ENCODE results near the gene STK17A. TPM values are rescaled to one million over a fixed set of nuclear protein-coding genes. Genes with fewer than 3 reads are reported as not detected.
"Not testable (repeated sequence)": the region's sequence is repeated elsewhere in the genome, so short reads cannot be mapped to it uniquely, and the experiment has no call there.

STK17A gene
- total RNA-seq, 2 donors from 2014 or later: 61.7 to 67.6 TPM

DNA sequence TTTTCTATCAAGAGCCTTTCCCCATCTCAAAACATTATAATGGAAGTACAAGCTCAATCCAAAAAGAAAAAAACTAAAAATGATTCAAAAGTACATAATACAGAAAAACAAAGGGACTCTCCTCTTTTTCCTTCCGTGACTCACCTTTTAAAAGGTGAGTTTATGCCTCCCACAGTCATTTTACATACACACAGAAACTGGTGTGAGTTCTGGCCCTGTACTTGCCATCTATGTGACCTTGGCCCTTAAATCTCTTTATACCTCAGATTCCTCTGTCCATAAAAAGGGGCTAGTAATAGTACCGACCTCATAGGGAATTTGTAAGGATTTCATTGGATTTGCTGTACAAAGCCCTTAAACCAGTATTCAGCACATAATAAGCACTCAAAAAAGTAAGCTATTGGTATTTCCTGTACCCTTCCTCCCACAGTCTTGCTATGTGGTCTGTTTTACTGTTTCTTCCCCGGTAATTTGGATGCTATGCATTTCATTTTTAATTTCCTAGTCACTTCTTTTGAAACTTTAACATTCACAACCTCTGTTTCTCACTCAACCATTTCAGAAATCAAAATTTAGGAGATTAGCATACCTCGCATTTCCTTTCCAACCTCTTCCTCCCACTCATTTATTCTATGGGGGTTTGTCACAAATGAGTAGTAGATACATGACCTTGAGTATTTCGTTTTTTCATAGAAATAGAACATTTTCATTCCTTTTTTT lies 39.0 kb downstream of the STK17A start:
- DNase-seq (ENCODE audit: low spot score): no peak
- H3K9me3 Mint-ChIP-seq: no peaks in the 10 kb centered on the region
- H3K4me1 Mint-ChIP-seq (ENCODE audit: low read depth in 2 of 2): peaks cover 40 to 50% of the 10 kb centered on the region in 2 donors
- no peak overlapping the region for H3K27ac Mint-ChIP-seq
- H3K4me3 Mint-ChIP-seq: peak overlapping the region; percentile 60
- no peaks in the 10 kb centered on the region for H3K27me3 Mint-ChIP-seq
- H3K36me3 Mint-ChIP-seq: peaks cover 33% of the 10 kb centered on the region
- ATAC-seq: peak in 1 of 2 donors; percentile 57

DNA sequence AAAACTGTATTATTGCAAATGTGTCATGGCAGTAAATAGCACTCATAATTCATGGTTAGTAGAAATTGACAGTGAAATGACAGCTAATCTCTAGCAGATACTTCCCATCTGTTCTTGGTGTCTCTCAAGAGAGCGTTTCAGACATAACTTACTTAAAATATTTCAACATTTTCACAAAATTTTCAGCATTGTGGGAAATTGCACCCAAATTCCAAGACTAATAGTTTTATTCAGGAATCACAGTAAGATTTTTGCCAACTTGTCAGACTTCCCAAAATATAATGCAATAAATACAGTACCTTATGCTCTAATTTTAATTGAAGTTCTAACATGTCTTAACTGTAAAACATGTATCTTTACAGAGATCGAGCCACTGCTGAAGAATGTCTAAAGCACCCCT lies 41.2 kb downstream of the STK17A start:
- H3K36me3 Mint-ChIP-seq: peaks cover 54% of the 10 kb centered on the region
- H3K9me3 Mint-ChIP-seq: no peaks in the 10 kb centered on the region
- peak overlapping the region; percentile 68 for H3K4me3 Mint-ChIP-seq
- H3K4me1 Mint-ChIP-seq (ENCODE audit: low read depth in 2 of 2): peaks cover 61 to 69% of the 10 kb centered on the region in 2 donors
- no peak for ATAC-seq
- H3K27ac Mint-ChIP-seq: no peak overlapping the region
- no peaks in the 10 kb centered on the region for H3K27me3 Mint-ChIP-seq
- DNase-seq (ENCODE audit: low spot score): no peak

DNA sequence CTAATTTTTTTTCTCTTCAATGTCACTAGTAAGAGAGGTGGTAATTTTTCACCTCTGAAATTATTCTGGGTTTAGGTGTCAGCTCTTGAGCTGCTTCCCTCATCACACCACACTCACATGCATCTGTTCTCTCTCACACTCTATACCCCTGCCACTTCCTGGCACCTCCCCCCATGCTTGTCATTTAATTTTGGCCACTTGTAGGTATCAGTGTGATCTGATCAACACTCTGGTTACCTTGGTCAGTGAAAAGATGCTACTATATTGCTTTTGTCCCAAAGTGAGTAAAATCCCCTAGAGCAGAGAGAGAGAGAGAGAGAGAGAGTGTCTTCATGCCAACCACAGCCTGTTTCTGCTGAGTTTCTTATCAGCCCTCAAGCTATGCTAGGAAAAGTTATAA lies 42.5 kb downstream of the STK17A start:
- H3K4me3 Mint-ChIP-seq: peak overlapping the region; percentile 68
- peak; percentile 80 for DNase-seq (ENCODE audit: low spot score)
- ATAC-seq: peak; percentile 89 to 96
- H3K27me3 Mint-ChIP-seq: no peaks in the 10 kb centered on the region
- H3K9me3 Mint-ChIP-seq: no peaks in the 10 kb centered on the region
- H3K4me1 Mint-ChIP-seq (ENCODE audit: low read depth in 2 of 2): peaks cover 65 to 76% of the 10 kb centered on the region in 2 donors
- H3K27ac Mint-ChIP-seq: no peak overlapping the region
- peaks cover 57% of the 10 kb centered on the region for H3K36me3 Mint-ChIP-seq

DNA sequence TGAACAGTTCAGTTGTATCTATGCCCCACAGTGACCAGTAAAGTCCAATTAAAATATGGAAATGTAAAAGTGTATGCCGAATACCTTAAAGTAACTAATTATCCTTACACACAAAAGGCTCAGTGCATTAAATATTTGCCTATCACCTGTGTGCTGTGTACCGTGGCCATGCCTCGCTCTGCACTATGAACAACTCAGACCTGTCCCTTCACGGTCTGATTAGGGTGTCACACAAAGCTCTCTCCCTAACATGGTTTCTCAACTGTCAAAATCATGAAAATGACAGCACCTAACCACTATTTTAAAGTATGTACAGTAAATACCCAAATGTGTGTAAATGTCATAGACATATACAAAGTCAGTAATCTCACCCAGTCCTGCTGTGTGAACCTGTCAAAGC lies 43.1 kb downstream of the STK17A start:
- DNase-seq (ENCODE audit: low spot score) (no peak), ATAC-seq (peak; percentile 62 to 68)
- Mint-ChIP-seq H3K4me3 (peak overlapping the region; percentile 68), H3K4me1 (ENCODE audit: low read depth in 2 of 2) (peaks cover 66 to 81% of the 10 kb centered on the region in 2 donors), H3K27ac (no peak overlapping the region), H3K27me3 (no peaks in the 10 kb centered on the region), H3K9me3 (no peaks in the 10 kb centered on the region), H3K36me3 (peaks cover 57% of the 10 kb centered on the region)

DNA sequence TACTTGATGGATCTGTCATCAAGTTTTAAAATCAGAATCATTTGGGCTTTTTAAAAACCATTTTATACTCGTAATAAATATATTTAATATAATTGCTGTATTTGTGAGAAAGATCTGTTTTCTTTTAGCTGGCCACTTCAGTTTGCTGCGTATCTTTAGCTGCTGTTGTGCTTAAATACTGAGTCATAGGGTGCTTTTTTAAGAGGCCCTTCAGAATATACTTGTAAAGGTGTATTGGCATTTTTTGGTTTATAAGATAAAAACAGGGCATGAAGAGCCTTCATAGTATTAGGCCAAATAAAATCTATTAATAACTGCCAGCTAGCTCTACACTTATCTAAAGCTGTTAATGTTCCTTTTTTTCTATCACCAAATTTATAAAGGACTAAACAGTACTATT lies 43.8 kb downstream of the STK17A start:
- DNase-seq (ENCODE audit: low spot score): no peak
- Mint-ChIP-seq H3K9me3 (no peaks in the 10 kb centered on the region), H3K27me3 (no peaks in the 10 kb centered on the region), H3K4me3 (peak overlapping the region; percentile 68), H3K36me3 (peaks cover 65% of the 10 kb centered on the region), H3K4me1 (ENCODE audit: low read depth in 2 of 2) (peaks cover 71 to 84% of the 10 kb centered on the region in 2 donors), H3K27ac (no peak overlapping the region)
- no peak for ATAC-seq

DNA sequence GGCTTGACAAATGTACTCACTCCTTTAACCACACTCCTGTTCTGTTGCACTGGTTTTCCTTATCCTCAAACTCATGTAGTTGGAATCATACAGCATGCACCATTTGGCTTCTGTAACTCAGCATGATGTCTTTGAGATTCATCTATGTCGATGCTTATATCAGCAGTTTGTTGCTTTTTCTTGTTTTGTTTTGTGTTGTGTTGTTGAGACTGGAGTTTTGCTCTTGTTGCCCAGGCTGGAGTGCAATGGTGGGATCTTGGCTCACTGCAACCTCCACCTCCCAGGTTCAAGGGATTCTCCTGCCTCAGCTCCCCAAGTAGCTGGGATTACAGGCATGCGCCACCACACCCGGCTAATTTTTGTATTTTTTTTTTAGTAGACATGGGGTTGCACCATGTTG lies 44.9 kb downstream of the STK17A start:
- not testable (repeated sequence) for H3K27ac Mint-ChIP-seq; H3K9me3 Mint-ChIP-seq; ATAC-seq; DNase-seq (ENCODE audit: low spot score); H3K27me3 Mint-ChIP-seq; H3K4me3 Mint-ChIP-seq
- H3K4me1 Mint-ChIP-seq (ENCODE audit: low read depth in 2 of 2): peaks cover 70 to 84% of the 10 kb centered on the region in 2 donors
- H3K36me3 Mint-ChIP-seq: peaks cover 71% of the 10 kb centered on the region

DNA sequence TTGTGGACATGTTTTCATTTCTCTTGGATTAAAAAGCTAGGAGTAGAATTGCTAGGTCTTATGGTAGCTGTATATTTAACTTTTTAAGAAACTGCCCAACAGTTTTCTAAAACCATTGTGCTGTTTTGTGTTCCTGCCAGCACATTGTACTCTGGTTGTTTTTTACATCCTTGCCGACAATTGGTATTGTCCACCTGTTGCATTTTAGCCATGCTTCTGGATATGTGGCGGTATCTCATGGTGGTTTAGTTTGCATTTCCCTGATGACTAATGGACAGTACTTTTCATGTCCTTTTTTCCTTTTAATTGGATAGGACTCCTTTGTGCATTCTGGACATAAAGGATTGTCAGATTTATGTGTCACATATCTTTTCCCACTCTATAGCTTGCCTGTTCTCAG lies 45.5 kb downstream of the STK17A start:
- no peak for DNase-seq (ENCODE audit: low spot score)
- H3K36me3 Mint-ChIP-seq: peaks cover 73% of the 10 kb centered on the region
- H3K27me3 Mint-ChIP-seq: no peaks in the 10 kb centered on the region
- H3K4me1 Mint-ChIP-seq (ENCODE audit: low read depth in 2 of 2): peaks cover 71 to 86% of the 10 kb centered on the region in 2 donors
- H3K27ac Mint-ChIP-seq: no peak overlapping the region
- H3K4me3 Mint-ChIP-seq: peak overlapping the region; percentile 6
- no peak for ATAC-seq
- H3K9me3 Mint-ChIP-seq: no peaks in the 10 kb centered on the region

DNA sequence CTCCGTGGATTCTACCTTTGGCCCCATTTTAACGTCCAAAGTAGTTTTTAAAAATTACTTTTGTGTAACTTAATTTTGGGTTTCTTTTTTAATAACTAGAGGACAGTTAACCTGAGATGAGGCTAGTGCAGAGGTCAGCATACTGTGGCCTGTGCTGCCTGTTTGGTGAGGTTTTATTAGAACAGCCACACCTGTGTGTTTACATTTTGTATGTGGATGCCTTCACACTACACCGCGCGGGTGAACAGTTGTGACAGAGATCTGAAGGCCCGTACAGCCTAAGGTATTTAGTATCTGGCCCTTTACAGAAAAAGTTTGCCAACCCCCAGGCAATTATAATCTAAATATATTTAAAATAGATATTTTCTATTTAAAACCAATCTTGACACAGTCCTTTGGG lies 46.9 kb downstream of the STK17A start:
- DNase-seq (ENCODE audit: low spot score) (no peak), ATAC-seq (no peak)
- no peak overlapping the region for H3K4me3 Mint-ChIP-seq
- no peaks in the 10 kb centered on the region for H3K27me3 Mint-ChIP-seq
- peaks cover 72% of the 10 kb centered on the region for H3K36me3 Mint-ChIP-seq
- H3K9me3 Mint-ChIP-seq: no peaks in the 10 kb centered on the region
- H3K4me1 Mint-ChIP-seq (ENCODE audit: low read depth in 2 of 2): peaks cover 71 to 85% of the 10 kb centered on the region in 2 donors
- H3K27ac Mint-ChIP-seq: no peak overlapping the region

DNA sequence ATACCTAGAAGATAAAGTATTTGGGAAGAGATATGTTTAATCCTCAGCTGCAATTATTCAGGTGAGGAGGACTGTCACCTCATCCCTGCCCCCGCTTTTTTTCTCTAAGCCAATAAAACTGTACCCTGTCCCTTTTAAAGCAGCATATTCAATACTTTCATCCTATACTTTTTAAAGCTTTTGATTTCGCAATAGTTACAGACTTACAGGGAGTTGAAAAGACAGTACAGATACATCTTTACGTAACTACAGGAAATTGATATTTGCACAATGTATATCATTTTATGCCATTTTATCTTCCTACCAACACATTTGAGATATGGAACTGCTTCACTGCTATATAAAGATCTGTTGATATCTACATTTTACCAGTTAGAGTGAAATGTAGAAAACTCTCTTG lies 47.6 kb downstream of the STK17A start:
- Mint-ChIP-seq H3K4me1 (ENCODE audit: low read depth in 2 of 2) (peaks cover 67 to 79% of the 10 kb centered on the region in 2 donors), H3K36me3 (peaks cover 66% of the 10 kb centered on the region), H3K27ac (peak overlapping the region; percentile 85 to 87), H3K27me3 (no peaks in the 10 kb centered on the region), H3K4me3 (peak overlapping the region; percentile 47), H3K9me3 (no peaks in the 10 kb centered on the region)
- ATAC-seq (no peak), DNase-seq (ENCODE audit: low spot score) (no peak)

DNA sequence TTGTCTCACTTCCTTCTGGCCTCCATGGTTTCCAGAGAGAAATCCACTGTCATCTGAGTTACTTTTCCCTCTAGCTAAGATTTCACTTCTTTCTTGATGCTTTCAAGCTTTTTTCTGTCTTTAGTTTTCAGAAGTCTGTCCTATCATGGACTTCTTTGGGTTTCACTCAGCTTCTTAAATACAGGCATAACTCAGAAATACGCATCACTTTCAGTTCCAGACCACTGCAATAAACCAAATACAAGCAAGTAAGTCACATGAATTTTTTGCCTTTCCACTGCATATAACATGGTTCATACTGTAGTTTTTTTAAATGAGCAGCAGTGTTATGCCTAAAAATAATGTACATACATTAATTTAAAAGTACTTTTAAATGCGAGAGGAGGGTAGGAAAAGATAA lies 48.7 kb downstream of the STK17A start:
- Mint-ChIP-seq H3K9me3 (no peaks in the 10 kb centered on the region), H3K4me3 (peak overlapping the region; percentile 76), H3K36me3 (peaks cover 58% of the 10 kb centered on the region), H3K4me1 (ENCODE audit: low read depth in 2 of 2) (peaks cover 61 to 70% of the 10 kb centered on the region in 2 donors), H3K27me3 (no peaks in the 10 kb centered on the region), H3K27ac (peak overlapping the region; percentile 85 to 87)
- DNase-seq (ENCODE audit: low spot score) (no peak), ATAC-seq (no peak)

DNA sequence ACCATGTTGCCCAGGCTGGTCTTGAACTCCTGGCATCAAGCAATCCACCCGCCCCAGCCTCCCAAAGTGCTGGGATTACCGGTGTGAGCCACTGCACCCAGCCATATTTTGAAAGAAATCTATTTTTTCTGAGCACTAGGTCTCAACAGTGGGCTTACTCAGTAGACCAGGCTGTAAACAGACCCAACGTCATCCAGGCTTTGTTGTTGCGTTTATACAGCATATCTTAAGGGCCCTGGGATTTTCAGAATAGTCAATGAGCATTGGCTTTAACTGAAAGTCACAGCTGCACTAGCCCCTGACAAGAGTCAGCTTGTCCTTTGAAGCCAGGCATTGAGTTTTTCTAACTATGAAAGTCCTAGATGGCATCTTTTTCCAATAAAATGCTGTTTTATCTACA lies 49.8 kb downstream of the STK17A start:
- peaks cover 60% of the 10 kb centered on the region for H3K36me3 Mint-ChIP-seq
- DNase-seq (ENCODE audit: low spot score): no peak
- H3K4me1 Mint-ChIP-seq (ENCODE audit: low read depth in 2 of 2): peaks cover 65 to 71% of the 10 kb centered on the region in 2 donors
- H3K27ac Mint-ChIP-seq: peak overlapping the region; percentile 85 to 87
- no peak for ATAC-seq
- no peaks in the 10 kb centered on the region for H3K27me3 Mint-ChIP-seq
- H3K9me3 Mint-ChIP-seq: no peaks in the 10 kb centered on the region
- peak overlapping the region; percentile 76 for H3K4me3 Mint-ChIP-seq

DNA sequence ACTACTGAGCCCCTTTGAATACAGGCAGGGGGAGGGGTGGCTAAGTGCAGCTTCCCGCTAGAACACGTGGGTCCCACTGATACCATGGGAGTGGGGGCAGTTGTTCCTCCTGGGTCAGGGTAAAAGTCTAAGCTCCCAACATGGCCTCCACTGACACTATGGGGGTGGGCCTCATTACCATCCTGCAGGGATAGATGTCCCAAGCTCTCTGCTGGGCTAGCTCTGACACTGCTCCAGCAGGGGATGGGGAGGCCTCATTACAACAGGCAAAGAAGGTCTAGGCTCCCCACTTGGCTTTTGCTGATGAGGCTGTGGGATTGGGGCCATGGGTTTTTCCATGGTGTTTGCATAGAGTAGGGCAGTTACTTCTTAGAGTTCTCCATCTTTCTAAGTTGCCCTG lies 51.5 kb downstream of the STK17A start:
- no peak for DNase-seq (ENCODE audit: low spot score)
- Mint-ChIP-seq H3K27me3 (no peaks in the 10 kb centered on the region), H3K36me3 (peaks cover 54% of the 10 kb centered on the region), H3K4me3 (peak overlapping the region; percentile 13), H3K4me1 (ENCODE audit: low read depth in 2 of 2) (peaks cover 54 to 70% of the 10 kb centered on the region in 2 donors), H3K9me3 (no peaks in the 10 kb centered on the region), H3K27ac (peak overlapping the region; percentile 85 to 87)
- ATAC-seq: no peak

DNA sequence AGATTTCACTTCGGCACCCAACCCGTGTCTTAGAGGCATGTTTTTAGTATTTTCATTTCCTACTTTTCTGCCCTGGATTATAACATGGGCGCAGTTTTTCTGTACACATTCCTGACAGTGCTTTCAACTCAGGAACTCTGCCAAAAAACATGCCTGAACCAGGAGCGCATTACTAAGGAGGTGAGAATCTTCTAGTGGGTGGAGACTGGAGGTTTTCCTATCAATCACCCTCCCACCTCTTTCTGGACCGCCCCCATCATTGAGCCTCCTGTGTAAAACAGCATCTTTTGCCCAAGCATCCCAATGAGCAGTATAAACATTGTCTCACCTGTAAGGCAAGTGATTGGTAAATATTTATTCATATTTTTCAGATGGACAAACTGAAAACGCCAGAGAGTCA lies 53.2 kb downstream of the STK17A start:
- Mint-ChIP-seq H3K27ac (peak overlapping the region; percentile 77 to 90), H3K9me3 (no peaks in the 10 kb centered on the region), H3K36me3 (peaks cover 52% of the 10 kb centered on the region), H3K4me3 (no peak overlapping the region), H3K27me3 (no peaks in the 10 kb centered on the region), H3K4me1 (ENCODE audit: low read depth in 2 of 2) (peaks cover 55 to 59% of the 10 kb centered on the region in 2 donors)
- no peak for DNase-seq (ENCODE audit: low spot score)
- no peak for ATAC-seq

DNA sequence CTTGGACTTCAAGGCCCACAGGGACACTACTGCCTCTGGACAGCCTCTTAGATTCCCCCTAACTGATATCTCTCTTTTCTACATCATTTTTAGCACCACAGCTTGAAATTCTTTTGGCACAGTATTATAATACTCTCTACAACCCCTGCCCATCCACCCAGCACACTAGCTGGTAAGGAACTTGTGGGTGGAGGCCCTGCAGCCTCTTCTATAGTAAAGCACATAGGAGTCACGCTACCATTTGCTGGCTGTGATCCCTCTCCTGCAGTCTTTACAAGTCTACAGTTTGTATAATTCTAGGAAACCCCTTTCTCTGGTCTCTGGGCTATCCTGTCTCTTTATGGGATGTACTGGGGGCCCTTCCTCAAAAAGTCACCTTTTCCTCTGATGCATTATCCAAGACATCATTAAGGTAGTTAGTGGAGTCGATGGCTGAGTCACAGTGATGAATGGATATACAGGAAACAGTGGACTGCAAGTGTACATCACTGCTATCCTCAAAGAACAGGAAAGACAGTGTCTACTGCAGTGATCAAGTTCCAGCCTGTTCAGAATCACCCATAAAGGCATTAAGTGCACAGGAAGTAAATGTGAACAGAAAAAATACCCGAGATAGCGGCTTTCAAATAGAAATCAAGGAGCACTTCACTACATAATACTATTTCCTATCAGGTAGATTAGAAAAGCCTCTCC lies 54.4 kb downstream of the STK17A start:
- H3K27ac Mint-ChIP-seq: peak overlapping the region; percentile 77 to 90
- no peaks in the 10 kb centered on the region for H3K27me3 Mint-ChIP-seq
- H3K4me3 Mint-ChIP-seq: peak overlapping the region; percentile 6
- H3K36me3 Mint-ChIP-seq: peaks cover 42% of the 10 kb centered on the region
- H3K9me3 Mint-ChIP-seq: no peaks in the 10 kb centered on the region
- DNase-seq (ENCODE audit: low spot score): no peak
- peaks cover 49% of the 10 kb centered on the region in 2 donors for H3K4me1 Mint-ChIP-seq (ENCODE audit: low read depth in 2 of 2)
- peak; percentile 55 to 67 for ATAC-seq
